GM21576 (cell line): ENCODE data around the gene GLI1.
A peak's percentile ranks its signal among the peaks of the same experiment; 100 is the strongest.

Source experiments
- ATAC-seq: cut with Tn5 transposase; IDR thresholded peaks from one replicate; pipeline ENCODE4 v1.9.1; 2021; ENCODE audit warnings: mild to moderate bottlenecking, moderate library complexity; ENCODE audit not compliant: unreplicated experiment

The GLI1 gene

DNA sequence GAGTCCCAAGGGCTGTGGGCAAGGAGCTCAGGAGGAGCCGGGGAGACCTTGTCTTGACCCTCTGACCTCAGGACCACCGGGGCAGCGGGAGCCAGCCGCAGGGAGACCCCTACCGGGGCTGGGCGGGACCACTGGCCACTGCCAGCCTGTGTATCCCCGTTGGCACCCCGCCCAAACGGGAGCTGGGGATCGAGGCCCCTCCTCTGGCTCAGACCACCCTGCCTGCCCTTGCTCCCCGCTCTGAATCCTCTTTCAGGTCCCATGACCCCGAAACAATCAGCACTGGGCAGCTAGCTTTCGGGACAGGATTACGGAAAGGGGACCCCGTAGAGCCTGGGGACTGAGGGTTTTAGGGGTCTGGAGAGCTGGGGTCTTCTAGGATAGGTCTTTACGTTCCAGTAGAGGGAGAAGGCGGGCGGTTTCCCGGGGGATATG is 1.3 kb downstream of the GLI1 start:
- no peak for ATAC-seq

DNA sequence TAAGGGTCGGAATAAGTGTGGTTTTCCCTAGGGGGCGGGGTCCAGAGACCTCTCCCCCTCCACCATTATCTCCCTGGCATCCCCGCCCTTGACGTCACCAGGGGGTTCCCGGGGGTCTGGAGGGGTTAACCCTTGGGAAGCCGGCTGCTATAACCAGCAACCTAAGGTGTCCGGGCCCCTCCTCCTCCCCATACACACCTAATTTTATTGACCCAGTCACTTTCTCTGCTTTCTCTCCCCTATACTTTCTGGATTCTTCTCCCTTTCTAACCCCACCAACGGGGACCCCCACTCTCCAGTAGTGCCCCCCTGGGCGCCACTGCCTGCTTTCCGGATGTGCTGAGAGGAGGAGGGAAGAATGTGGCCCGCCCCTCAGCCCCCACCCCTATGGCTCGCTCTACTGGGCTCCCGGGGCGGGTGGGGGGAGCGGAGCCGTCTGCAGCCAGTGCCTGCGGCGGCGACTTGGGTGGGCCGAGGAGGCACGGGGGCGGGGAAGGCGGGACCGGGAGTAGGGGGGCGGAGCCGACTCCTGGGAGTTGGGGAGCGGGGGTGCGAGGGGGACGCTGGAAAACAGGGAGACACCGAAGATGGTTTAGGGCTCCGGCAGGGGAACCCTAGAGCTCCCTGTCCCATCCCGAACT is 1.8 kb downstream of the GLI1 start:
- ATAC-seq: no peak

DNA sequence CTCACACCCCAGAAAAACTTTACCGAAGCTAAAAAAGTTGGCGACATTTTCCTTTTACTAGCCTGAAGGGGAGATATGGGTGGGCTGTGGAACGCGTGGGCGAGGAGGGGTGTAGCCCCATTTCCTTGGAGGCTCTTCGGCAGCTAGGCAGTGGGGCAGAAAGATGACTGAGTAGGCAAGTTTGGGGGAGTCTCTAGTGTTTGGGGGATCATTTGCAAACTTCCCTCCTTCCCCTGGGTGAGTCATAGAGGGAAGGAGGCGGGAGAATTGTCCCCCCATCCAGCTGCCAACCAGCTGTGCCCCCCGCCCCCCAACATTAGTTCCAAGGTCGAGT is 2.3 kb downstream of the GLI1 start:
- no peak for ATAC-seq

DNA sequence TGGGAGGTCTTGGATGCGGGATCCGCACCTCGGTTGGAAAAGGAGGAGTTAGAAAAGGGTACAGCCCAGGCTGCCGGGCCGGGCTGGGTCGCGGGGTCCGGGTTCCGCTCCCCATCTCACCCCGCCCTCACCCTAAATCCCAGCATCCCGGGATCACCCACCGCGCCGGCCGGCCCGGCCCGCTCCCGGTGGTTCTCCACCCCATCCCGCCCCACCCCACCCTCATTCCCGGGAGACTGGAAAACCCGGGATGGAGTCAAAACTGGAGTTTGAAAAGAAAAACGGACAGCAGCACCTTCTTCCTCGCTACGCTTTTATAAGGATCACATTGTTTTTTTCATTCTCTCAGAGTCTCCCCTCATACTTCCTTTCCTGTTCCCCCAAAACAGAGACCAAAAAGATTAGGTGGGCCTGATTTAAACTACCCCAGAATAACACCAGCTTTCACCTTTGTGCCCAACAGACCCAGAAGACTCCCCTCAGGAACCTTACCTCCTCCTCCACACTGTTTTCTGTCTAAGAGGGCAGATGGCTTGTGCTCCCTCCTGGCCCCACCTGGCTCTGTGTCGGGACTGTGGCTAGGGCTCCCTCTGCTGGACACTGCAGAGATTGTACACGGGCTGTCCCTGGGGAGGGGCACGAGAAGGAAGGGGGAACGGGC is 2.8 kb downstream of the GLI1 start:
- peak; percentile 69 for ATAC-seq

DNA sequence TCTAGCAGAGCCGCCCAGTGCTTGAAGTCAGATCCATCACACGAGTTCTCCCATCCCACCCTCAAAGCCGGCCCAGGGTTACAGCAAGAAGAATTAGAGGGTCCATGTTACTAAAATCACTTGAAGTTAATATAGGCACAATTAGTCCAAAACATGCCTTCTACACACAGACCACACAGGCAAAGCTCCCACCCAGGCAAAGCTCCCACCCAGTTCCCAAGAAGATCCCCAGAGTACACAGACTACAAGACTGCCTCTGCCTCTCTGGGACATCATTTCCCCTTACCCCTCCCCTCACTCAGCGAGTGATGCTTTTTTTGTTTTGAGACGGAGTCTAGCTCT is 3.3 kb downstream of the GLI1 start:
- no peak for ATAC-seq

DNA sequence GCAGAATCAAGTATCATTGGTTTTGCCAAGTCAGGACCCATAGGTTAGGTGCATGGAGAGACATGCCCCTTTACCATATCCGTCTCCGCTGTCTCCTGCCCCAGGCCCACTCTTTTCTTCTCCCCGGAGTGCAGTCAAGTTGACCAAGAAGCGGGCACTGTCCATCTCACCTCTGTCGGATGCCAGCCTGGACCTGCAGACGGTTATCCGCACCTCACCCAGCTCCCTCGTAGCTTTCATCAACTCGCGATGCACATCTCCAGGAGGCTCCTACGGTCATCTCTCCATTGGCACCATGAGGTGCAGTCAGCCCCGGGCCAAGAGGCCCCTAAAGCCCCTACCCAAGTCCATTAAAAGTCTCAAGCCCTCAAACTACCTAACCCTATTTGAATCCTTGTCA is 5.0 kb downstream of the GLI1 start:
- no peak for ATAC-seq

DNA sequence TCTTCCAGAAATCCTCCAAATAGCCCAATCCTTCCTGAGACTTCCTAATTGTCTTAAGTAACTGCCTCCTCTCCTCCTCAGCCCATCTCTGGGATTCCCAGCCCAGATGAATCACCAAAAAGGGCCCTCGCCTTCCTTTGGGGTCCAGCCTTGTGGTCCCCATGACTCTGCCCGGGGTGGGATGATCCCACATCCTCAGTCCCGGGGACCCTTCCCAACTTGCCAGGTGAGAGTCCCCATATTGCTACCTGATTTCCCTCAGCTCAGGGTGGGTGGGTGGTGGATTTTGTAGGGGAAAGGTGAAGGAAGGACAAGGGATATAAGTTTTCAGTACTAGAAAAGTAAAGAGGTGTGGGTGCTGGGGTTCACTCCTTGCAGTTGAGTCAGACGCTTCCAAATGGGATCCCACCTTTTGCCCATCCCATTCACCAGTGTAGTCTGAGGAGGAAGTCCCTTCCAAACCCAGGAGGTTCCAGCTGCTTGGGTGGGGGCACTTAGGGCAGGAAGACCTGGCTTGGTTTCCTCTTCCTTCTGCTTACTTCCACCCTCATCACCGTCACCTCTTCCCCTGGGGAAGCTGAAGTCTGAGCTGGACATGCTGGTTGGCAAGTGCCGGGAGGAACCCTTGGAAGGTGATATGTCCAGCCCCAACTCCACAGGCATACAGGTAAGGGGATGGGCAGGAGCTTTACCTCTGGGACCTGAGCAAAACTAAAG is 5.6 kb downstream of the GLI1 start:
- ATAC-seq: no peak

DNA sequence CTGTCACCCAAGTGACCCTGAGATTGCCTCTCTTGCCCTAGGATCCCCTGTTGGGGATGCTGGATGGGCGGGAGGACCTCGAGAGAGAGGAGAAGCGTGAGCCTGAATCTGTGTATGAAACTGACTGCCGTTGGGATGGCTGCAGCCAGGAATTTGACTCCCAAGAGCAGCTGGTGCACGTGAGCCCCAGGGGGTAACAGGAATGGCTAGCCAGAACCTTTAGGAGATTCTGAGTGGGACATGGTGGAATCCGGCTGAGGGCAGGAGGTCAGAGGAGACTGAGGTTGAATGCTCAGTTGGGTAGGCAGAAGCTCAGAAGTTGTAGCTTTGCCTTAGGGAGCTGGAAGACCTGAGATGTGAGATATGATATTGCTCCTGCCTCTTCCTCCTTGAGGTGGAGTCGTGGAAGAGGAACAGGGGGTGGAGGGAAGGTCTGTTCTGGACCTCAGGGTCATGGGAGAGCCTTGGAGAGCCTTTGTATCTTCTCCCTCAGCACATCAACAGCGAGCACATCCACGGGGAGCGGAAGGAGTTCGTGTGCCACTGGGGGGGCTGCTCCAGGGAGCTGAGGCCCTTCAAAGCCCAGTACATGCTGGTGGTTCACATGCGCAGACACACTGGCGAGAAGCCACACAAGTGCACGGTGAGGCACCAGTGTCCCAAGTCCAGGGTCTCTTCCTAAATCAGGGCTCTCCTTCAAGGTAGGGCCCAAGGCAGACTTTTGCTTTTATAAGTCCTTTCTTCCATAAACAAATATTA is 6.3 kb downstream of the GLI1 start:
- ATAC-seq: no peak

DNA sequence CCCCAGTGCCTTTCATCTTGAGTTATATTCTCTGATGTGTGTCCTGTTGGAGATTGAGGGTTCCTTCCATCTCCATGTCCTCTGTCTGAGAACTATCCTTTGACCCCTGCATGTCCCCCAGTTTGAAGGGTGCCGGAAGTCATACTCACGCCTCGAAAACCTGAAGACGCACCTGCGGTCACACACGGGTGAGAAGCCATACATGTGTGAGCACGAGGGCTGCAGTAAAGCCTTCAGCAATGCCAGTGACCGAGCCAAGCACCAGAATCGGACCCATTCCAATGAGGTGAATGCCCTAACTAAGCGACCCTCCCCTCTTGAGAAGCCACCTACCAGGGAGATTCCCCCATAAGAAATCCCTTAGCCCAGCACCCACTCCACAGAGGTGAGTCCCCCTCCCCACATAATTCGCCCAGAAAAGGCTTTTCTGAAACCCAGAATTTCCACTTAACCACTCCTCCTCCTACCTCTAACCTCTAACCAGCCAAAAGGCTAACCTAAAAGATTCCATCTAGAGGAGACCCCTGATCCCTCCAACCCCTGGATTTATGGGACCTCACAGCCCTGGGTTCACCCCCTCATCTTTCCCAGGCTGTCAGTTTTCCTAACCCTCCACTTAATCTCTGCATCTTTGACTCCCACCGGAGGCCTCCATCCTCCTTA is 7.8 kb downstream of the GLI1 start:
- no peak for ATAC-seq

DNA sequence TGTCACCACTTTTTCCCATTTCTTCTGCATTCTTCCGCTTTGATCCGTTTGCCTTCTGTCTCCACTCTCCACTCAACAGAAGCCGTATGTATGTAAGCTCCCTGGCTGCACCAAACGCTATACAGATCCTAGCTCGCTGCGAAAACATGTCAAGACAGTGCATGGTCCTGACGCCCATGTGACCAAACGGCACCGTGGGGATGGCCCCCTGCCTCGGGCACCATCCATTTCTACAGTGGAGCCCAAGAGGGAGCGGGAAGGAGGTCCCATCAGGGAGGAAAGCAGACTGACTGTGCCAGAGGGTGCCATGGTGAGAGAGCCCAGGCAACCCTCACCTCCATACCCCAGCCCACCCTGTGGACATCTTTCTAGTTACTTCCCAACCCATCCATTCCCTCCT is 8.3 kb downstream of the GLI1 start:
- ATAC-seq: no peak

DNA sequence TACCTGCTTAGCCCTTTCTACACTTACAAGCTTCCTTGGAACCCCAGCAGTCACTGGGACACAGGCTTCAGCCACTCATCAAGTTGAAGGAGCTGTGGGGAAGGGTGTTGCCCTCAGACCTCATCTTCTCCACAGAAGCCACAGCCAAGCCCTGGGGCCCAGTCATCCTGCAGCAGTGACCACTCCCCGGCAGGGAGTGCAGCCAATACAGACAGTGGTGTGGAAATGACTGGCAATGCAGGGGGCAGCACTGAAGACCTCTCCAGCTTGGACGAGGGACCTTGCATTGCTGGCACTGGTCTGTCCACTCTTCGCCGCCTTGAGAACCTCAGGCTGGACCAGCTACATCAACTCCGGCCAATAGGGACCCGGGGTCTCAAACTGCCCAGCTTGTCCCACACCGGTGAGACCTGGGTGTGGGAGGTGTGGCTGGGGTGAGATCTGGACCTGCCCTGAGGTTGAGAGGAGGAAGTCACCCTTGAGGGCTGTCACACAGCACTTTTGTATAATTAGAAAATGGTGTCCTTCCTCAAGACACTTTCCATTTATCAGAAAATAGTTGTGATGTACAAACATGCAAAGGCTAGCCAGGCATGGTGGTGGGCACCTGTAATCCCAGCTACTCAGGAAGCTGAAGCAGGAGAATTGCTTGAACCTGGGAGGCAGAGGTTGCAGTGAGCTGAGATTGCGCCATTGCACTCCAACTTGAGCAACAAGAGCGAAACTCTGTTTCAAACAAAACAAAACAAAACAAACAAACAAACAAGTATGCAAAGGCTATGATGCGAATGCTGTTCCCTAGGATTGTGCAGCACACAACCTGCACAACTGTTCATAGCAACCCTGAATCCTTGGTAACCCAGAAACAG is 9.9 kb downstream of the GLI1 start:
- no peak for ATAC-seq

DNA sequence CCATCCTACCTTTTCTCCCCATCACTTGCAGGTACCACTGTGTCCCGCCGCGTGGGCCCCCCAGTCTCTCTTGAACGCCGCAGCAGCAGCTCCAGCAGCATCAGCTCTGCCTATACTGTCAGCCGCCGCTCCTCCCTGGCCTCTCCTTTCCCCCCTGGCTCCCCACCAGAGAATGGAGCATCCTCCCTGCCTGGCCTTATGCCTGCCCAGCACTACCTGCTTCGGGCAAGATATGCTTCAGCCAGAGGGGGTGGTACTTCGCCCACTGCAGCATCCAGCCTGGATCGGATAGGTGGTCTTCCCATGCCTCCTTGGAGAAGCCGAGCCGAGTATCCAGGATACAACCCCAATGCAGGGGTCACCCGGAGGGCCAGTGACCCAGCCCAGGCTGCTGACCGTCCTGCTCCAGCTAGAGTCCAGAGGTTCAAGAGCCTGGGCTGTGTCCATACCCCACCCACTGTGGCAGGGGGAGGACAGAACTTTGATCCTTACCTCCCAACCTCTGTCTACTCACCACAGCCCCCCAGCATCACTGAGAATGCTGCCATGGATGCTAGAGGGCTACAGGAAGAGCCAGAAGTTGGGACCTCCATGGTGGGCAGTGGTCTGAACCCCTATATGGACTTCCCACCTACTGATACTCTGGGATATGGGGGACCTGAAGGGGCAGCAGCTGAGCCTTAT is 10.8 kb downstream of the GLI1 start:
- no peak for ATAC-seq

DNA sequence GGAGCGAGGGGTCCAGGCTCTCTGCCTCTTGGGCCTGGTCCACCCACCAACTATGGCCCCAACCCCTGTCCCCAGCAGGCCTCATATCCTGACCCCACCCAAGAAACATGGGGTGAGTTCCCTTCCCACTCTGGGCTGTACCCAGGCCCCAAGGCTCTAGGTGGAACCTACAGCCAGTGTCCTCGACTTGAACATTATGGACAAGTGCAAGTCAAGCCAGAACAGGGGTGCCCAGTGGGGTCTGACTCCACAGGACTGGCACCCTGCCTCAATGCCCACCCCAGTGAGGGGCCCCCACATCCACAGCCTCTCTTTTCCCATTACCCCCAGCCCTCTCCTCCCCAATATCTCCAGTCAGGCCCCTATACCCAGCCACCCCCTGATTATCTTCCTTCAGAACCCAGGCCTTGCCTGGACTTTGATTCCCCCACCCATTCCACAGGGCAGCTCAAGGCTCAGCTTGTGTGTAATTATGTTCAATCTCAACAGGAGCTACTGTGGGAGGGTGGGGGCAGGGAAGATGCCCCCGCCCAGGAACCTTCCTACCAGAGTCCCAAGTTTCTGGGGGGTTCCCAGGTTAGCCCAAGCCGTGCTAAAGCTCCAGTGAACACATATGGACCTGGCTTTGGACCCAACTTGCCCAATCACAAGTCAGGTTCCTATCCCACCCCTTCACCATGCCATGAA is 11.5 kb downstream of the GLI1 start:
- ATAC-seq: no peak

DNA sequence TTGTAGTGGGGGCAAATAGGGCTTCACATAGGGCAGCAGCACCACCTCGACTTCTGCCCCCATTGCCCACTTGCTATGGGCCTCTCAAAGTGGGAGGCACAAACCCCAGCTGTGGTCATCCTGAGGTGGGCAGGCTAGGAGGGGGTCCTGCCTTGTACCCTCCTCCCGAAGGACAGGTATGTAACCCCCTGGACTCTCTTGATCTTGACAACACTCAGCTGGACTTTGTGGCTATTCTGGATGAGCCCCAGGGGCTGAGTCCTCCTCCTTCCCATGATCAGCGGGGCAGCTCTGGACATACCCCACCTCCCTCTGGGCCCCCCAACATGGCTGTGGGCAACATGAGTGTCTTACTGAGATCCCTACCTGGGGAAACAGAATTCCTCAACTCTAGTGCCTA is 12.1 kb downstream of the GLI1 start:
- no peak for ATAC-seq

DNA sequence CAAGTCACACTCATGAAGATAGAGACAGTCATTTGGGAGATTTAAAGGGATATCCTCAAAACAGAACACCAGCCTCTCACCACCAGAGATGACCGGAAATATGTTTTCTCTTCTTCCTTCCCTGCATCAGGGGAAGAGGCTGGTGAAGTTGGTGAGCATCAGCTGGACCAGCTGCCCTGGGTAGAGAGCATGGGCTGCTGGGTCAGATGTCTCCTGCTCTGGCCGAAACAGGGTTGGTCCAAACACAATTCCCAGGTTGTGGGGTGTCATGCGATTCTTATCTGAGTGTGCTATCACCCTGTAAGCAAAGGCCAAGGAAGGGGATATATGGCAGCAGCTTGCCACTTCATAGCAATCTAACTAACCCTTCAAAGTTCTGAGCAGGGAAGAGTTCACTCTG is 12.8 kb downstream of the GLI1 start:
- ATAC-seq: no peak

DNA sequence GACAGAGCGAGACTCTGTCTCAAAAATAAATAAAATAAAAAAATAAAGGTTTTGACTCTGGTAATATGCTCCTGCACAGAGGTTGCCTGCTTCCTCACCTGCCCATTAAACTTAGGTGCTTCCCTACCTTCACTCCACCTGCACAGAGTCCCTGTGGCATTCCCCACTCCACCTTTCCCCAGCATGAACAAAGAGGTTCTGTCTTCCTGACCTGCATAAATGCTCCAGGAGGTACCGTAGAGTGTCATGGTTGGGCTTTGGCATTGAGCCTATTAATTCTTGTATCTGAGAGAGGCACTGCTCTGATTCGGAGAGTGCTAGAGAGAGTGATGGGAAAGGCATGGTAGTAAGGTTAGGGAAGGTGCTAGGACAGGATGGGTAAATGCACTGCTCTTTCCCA is 13.8 kb downstream of the GLI1 start:
- ATAC-seq: no peak

DNA sequence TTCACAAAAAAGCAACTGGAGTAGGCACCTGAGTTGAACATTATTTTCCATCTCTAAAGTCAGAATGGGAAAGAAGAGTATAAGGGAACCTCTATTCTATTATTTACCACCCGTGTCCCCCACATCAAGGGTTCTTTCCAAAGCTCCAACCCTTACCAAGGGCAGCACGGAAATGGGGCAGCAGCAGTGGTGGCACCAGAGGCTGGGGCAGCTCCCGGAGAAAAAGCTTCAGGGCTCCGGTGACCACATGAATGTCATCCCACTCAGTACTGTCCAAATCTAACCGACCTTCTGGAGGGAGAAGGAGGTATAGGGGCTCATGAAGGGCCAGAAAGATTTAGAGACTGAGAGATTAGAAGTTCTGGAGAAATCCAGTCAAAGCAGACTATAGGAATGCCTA is 14.3 kb downstream of the GLI1 start:
- ATAC-seq: no peak

DNA sequence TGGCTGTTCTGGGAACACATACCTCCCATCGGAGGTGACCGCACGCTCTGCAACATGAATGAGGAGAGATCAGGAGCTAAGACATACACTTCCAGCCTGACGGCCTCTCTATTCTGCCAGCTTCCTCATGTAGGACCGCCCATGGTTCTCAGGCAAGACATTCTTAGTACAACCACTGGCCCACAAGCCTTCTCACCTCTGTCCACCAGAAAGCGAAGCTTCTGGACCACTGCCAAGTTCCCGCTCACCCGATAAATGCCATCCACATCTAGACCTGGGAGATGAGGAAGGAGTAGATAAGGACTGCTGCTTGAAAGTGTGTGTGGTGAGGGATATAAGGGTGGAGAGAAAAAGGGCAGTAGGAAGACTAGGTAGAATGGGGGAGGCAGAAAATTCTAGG is 14.8 kb downstream of the GLI1 start:
- ATAC-seq: no peak

DNA sequence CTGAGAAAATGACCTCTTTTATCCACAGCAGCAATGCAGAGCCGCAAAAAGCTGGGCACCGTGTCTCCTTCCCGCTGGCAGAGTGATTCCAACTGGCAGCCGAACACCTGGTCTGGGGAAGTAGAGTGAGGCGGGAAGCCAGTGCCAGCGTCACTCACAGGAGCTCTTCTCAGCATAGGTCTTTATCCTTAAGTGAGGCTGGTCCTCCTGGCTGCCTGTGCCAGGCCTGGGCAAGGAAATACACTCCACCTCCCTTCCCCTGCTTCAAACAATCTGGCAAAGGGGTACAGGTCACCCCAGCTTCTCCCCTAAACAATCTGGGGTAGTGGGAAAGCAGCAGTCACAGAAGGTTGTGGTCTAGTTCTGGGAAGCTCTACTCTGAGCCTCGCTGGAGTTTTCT is 15.3 kb downstream of the GLI1 start:
- ATAC-seq: no peak
